ENCODE results near the gene NXPH2.

Gene NXPH2

GRCh38 chr2:138779781-138780445 is at the start of gene NXPH2:
Gene NXPH2 (minus strand): TSS chr2:138780390. CDS start chr2:138780241, 149 bp downstream.
- DNase-seq, result no peak

GRCh38 chr2:138829326-138829919 is 49.2 kb upstream of the NXPH2 start:
- no peak for DNase-seq

DNA sequence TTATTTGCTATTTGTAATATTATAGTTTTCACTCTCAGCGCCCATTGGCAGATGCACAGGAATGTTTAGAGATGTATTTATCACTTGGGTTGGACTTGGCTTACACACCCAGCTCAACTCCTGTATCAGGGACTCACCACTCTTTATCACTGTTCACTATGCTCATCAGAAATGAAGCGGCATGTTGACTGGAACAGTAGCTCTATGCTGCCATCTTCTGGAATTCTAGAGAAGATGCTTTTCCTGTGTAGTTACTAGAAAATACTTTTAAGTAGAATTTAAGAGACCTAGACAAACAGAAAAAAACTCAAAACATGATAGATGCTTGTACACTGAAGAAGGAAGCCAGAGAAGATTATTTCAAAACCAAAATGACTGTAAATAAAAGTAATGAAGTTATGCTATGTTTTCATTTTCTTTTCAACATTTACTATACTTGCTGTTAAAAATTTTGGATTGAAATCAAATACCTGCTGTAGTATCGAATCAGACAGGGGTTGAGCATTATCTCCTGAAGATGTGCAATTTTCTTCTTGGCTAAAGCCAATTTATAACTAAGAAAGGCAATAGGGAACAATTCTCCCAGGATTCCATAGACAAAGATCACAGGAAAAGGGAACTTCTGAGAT is 47.4 kb upstream of the NXPH2 start:
- no peak for DNase-seq

DNA sequence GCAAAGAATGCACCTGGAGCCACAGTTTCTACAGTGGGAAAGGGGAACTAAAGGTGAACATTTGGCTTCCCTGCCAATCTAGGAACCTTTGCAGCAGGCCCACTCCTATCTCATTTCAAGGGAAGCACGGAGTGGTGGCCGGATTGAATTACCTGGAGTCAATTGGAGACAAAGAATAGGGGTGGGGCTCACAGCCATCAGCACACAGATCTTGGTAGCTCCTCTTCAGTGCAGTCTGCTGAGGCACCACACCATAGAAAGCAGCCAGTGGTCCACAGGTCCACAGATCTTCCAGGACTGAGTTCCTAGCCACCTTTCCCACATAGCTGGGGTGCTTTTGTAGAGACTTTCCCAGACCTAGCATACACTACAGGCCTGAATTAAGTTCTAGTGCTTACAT is 43.5 kb upstream of the NXPH2 start:
- no peak for DNase-seq

DNA sequence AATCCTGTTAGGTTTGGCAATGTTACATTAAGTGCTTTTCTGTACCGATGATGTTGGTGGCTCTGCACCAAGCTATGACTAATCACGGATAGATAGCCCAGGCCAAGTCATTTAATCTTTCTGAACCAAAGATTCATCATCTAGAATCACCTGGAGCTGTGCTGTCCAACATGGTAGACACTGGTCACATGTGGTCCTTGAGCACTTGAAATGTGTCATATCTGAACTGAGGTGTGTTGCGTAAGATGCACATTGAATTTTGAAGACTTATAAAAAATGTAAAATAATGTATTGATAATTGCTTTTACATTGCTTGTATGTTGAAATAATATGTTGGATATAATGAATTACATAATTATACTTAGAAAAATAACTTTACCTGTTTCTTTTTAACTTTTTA is 39.8 kb upstream of the NXPH2 start:
- no peak for DNase-seq

DNA sequence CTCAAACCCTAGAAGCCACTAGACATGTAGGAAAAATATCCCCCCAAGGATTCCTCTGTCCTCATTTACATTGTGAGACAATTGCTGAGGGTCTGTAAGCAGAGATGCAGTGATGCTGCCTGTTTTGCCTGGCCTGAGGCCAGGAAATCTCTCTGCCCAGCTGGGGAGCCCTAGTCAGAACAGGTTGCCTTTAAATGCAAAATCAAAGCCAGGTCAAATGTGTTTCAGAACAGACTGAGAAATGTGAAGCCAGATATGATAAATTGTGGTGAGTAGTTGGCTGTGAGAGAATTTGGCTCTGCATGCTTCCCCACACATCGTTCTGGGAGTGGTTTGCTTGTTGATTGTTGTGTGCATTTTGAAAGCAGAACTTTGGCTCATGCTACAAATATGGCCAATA is 38.4 kb upstream of the NXPH2 start:
- DNase-seq, result no peak

- no peak for DNase-seq
These were observed 34.1 kb upstream of the NXPH2 start for GRCh38 chr2:138814123-138814898.

DNA sequence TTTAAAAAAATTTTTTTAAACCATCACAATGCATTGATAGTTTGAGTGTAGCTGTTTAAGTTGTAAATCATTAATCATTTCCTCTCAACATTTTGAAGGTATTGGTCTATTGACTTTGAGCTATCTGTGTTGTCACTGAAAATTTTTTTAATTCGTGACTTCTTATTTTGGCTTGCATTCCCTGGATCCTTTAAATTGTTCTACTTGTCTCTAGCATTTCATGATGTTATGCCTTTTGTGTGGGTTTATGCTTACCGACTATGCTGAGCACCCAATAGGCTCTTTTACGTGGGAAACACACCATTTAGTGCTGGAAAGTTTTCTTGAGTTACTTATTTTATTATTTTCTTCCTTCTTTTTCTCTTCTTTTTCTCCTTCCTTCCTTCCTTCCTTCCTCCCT is 31.2 kb upstream of the NXPH2 start:
- DNase-seq, result no peak

DNA sequence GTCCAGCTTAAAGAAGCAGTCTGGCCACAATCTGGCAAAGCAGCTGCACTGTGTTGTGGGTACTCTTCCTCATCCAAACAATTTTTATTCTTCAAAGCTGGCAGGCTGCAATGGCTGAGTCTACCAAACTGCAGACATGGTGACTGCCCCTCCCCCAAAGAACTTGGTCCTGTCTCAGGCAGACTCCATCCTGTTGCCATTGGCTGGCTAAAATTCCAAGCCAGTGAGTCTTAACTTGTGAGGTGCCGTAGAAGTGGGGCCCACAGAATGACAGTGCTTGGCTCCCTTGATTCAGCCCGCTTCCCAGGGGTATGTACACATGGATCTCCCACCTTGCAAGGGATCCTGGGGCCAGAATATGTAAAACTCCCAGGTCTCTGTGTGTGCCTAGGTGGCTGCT is 14.5 kb upstream of the NXPH2 start:
- DNase-seq, result no peak

GRCh38 chr2:138787053-138787666 is 7.0 kb upstream of the NXPH2 start:
- no peak for DNase-seq

GRCh38 chr2:138782383-138782782 is 2.2 kb upstream of the NXPH2 start:
- DNase-seq, result no peak

DNA sequence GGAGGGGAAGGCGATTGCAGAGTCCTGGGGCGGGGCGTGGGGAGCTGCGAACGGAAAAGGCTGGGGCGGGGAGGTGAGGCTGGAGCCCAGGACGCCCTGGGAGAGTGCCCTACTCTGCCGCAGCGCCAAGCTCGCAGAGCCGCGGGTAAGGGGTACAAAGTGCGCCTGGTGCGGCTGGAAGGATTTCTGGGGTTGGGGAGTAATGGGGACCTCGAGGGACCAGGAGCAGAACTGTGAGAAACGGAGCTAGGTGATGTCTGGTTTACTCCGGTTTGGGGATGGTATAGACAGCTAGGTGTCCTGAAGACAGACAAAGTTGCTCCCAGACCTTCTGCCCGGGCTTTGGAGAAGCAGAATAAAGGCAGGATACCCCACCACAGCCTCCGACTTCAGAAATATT is 718 bp upstream of the NXPH2 start:
- DNase-seq, result no peak

- DNase-seq, result no peak
These were observed 273 bp upstream of the NXPH2 start for GRCh38 chr2:138780446-138780880.

DNA sequence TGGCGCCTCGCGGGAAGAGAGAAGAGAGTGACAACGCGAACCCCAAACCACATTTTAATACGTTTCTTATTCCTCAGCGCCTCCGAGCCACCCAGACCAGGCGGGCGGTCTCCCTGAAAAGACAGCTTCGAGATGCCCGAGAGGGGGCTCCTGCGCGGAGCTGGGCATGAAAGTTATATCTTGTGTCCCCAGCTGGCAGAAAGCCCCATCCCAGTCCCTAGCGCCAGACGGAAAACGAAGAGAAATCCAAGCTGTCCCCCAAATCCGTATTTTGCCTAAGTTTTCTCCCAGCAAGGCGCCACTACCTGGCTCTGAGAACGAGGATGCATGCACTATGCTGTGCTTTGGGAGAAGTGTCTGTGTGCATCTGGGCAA is 797 bp downstream of the NXPH2 start:
- DNase-seq, result no peak

- no peak for DNase-seq
These were observed 2.2 kb downstream of the NXPH2 start for GRCh38 chr2:138777996-138778395.

DNA sequence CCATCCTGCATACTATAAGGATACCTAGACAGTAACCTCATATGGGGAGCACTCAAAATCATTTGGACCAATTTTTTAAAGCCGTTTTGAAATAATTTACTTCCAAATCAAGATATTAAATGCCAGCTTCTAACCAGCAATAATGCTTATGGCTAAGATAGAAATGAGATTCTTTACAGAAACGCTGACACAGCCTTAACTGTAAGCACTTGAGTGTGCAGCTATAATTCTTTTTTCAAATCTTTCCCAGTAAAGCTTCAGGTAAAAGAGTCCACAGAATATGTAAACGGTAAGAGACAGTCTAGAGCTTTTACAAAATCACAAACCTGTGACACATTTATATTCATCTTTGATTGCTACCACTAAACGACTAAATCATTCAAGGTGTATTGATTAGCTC is 4.5 kb downstream of the NXPH2 start:
- DNase-seq, result no peak

- no peak for DNase-seq
These were observed 8.7 kb downstream of the NXPH2 start for GRCh38 chr2:138771534-138771933.

DNA sequence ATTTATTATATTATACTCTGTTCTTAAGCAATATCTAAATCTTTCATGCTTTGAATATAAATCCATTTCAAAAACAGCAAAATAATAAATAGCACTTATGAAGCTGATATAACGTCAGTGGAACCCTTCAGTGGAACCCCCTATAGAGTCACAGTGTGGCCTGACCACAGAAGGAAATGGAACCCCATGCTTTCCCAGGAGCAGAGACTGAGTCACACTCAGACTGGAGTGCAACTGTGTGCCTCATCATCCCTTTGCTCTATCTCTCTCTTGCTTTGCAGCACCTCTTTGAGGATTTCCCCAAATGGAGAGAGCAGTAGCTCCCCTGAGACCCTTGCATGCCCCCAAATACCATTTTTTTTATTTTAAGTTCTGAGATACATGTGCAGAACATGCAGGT is 13.1 kb downstream of the NXPH2 start:
- DNase-seq, result no peak

- no peak for DNase-seq
These were observed 13.7 kb downstream of the NXPH2 start for GRCh38 chr2:138766464-138766863.

DNA sequence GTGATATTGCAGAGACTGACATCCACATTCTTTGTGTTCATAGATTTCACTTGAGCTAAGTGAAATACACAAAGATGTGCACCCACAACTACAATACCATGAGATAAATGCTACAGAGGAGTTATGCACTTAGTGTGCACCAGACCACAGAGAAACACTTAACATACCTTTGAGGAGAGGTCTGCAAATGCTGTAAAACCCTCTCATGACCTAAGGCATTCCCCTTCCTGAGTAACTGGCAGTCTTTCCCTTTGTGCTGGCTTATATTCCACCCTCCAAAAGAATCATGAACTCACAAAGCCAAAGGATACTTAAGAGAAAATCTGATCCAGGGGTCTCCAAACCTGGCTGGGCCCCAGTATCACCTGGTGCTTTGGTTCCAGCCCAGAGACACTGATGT is 16.2 kb downstream of the NXPH2 start:
- DNase-seq, result no peak

DNA sequence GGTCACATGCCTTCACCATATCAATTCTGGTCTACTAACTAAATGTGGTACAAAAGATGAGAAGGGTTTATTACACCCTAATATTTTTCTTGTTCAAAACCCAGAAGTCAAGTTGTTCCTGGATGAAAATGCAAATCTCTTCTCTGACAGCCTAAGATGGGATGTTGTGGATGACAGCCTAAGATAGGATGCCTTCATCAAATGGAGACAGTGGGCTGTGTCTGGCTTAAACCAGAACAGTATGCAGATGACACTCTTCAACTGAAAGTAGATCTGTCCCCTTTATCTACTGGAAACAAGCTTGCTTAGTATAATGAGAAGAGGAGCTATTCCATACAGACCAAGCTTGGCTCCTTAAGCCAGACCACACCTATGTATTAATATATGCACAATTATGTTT is 17.7 kb downstream of the NXPH2 start:
- DNase-seq, result no peak

GRCh38 chr2:138760676-138761075 is 19.5 kb downstream of the NXPH2 start:
- no peak for DNase-seq

DNA sequence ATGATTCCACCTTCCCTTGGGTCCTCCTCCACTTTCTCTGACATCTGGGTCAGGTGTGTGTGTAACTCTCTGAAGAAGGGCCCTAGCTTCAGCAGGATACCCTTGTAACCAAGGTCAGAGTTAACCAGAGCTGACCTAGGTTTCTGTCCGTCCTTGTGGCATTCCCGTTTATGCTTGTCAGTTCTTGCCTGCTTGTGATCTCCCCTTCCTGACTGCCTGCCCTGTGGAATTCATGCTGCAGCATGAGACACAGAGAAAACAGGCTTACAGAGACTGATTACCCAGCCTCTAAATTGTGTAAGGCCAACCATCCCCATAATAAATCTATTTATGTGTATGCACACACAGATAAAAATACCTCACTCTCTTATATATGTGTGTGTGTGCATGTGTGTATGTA is 22.8 kb downstream of the NXPH2 start:
- DNase-seq, result no peak
